Stimulated activated naive CD8-positive, alpha-beta T cell treated with anti-CD3 and anti-CD28 coated beads, Interleukin-15, Interleukin-2, amounts not matched to agents 100 ng/mL and 50 ng/mL, for 24 hours (primary cell): ENCODE measurements around the gene IGF2BP1.

Experiments used
- H3K27ac Mint-ChIP-seq: one replicate; pipeline ENCODE4 v1.8.0; 2021; ENCODE audit warnings: mild to moderate bottlenecking, mixed read lengths
- H3K27me3 Mint-ChIP-seq: one replicate; pipeline ENCODE4 v1.8.0; 2021; ENCODE audit warnings: mixed read lengths
- H3K36me3 Mint-ChIP-seq: one replicate; pipeline ENCODE4 v1.8.0; 2021; ENCODE audit warnings: low read depth, mixed read lengths
- H3K4me1 Mint-ChIP-seq: one replicate; pipeline ENCODE4 v1.8.0; 2021; ENCODE audit warnings: low read depth, mixed read lengths
- H3K4me3 Mint-ChIP-seq: one replicate; pipeline ENCODE4 v1.8.0; 2021; ENCODE audit warnings: mild to moderate bottlenecking, mixed read lengths
- H3K9me3 Mint-ChIP-seq: one replicate; pipeline ENCODE4 v1.8.0; 2021; ENCODE audit warnings: mixed read lengths

IGF2BP1 gene

DNA sequence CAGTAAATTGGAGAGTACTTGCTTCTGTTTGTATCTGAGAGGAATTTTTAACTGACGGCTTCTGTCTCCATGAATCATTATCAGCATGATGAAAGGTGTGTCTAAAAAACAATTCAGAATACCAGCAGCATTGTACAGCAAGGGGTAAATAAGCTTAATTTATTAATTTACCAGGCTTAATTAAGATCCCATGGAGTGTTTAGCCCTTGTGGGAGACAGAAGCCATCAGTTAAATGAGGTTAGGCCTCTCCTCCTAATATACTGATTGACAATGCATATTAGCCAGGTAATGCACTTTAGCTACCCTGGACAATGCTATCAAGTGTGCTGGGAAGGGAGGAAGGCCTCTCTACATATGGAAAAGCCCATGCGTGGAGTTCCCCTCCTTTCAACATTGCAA, 53.4 kb downstream of the IGF2BP1 start:
- no peaks in the 10 kb centered on the region for H3K4me1 Mint-ChIP-seq
- no peak overlapping the region for H3K4me3 Mint-ChIP-seq
- H3K9me3 Mint-ChIP-seq = no peaks in the 10 kb centered on the region
- H3K36me3 Mint-ChIP-seq = no peaks in the 10 kb centered on the region
- H3K27me3 Mint-ChIP-seq = no peaks in the 10 kb centered on the region
- H3K27ac Mint-ChIP-seq = no peak overlapping the region

DNA sequence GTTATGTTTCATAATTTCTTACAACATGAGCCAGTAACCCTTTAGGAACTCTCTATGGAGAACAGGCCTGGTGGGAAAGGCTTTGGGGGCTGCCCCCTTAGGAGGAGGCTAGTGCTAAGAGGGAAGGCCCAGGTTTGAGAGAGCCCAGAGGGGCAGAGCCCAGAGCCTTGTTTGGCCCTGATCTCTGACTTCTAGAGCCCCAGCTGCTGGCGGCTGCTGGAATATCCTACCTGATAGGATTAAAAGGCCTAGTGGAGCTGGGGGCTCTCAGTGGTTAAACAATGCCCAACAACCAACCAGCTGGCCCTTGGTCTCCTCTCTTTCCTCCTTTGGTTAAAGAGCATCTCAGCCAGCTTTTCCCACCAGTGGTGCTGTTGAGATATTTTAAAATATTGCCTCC, 54.1 kb downstream of the IGF2BP1 start:
- H3K4me1 Mint-ChIP-seq = no peaks in the 10 kb centered on the region
- peaks cover 4% of the 10 kb centered on the region for H3K27me3 Mint-ChIP-seq
- H3K9me3 Mint-ChIP-seq = no peaks in the 10 kb centered on the region
- H3K27ac Mint-ChIP-seq = no peak overlapping the region
- H3K4me3 Mint-ChIP-seq = no peak overlapping the region
- H3K36me3 Mint-ChIP-seq = no peaks in the 10 kb centered on the region

DNA sequence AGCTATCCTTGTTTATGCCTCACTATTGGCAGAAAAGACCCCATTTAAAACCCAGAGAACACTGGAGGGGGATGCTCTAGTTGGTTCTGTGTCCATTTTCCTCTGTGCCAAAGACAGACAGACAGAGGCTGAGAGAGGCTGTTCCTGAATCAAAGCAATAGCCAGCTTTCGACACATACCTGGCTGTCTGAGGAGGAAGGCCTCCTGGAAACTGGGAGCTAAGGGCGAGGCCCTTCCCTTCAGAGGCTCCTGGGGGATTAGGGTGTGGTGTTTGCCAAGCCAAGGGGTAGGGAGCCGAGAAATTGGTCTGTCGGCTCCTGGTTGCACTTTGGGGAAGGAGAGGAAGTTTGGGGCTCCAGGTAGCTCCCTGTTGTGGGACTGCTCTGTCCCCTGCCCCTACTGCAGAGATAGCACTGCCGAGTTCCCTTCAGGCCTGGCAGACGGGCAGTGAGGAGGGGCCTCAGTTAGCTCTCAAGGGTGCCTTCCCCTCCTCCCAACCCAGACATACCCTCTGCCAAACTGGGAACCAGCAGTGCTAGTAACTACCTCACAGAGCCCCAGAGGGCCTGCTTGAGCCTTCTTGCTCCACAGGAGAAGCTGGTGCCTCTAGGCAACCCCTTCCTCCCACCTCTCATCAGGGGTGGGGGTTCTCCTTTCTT, 56.1 kb downstream of the IGF2BP1 start:
- no peaks in the 10 kb centered on the region for H3K9me3 Mint-ChIP-seq
- no peak overlapping the region for H3K4me3 Mint-ChIP-seq
- no peak overlapping the region for H3K27ac Mint-ChIP-seq
- H3K36me3 Mint-ChIP-seq = no peaks in the 10 kb centered on the region
- peaks cover 4% of the 10 kb centered on the region for H3K27me3 Mint-ChIP-seq
- no peaks in the 10 kb centered on the region for H3K4me1 Mint-ChIP-seq

DNA sequence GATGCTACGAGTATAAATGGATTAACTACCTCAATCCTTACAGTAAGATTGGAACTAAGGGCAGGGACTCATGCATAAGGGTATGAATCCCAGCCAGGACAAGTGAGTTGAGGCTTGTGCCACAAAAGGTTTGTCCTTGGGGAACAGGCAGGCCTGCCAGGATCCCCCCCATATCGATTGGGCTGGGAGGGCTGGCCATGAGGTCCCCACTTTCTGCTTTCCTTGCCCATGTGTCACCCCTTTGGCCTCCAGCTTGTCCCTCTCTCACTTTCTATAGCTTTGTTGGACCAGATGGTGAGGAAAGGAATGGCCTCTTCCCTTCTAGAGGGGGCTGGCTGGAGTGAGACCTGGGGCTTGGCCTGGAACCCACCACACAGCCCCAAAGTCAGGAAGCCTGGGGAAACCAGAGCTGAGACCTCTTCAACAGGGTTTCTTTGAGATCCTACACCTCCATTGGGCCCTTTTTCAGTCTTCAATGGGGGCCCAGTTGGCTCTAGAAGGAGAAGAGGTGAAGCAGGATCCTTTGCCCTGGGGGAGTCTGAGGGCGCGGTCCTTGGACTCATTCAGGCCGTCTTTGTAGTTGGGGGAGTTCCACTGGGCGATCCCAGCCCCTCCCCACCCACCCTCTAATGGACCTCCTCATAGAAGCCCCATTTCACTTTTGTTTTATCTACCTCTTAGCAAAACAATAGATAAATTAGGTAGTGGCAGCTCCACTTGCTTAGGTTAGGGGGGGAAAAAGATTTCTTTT, 57.3 kb downstream of the IGF2BP1 start:
- H3K27ac Mint-ChIP-seq = no peak overlapping the region
- H3K27me3 Mint-ChIP-seq = peaks cover 8% of the 10 kb centered on the region
- no peak overlapping the region for H3K4me3 Mint-ChIP-seq
- H3K4me1 Mint-ChIP-seq = no peaks in the 10 kb centered on the region
- no peaks in the 10 kb centered on the region for H3K9me3 Mint-ChIP-seq
- no peaks in the 10 kb centered on the region for H3K36me3 Mint-ChIP-seq

DNA sequence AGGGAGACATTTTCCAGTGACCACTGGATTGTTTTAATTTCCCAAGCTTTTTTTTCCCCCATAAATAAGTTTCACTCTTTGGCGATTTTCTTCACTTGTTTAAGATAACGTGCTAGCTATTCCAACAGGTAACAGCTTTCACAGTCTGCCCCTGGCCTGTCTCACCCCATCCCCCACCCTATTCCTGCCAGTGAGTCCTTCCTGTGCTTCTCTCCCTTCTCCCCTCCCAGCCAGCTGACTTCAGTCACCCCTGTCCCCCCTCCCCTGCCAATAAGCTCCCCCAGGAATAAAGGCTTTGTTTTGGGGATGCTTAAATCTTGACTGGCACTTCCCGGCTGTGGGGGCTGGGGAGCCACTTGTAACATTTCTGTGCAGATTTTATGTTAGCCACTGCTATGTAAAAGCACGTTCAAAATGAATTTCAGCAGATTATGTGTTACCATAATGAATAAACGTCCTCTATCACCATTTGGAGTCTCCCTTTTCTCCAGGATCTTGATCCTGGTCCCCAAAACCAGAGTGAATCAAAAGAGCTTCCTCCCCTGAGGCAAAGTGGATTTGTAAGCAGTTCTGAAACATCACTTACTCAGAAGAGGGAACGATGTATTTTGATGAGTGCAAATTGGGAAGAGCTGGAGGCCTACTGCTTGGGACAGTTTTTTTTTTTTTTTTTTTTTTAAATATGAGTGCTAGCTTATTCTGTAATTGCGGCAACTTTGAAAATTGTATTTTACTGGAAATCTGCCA, 58.2 kb downstream of the IGF2BP1 start:
- Mint-ChIP-seq H3K4me3 (no peak overlapping the region), H3K9me3 (no peaks in the 10 kb centered on the region), H3K4me1 (no peaks in the 10 kb centered on the region), H3K27ac (no peak overlapping the region), H3K27me3 (peaks cover 8% of the 10 kb centered on the region), H3K36me3 (no peaks in the 10 kb centered on the region)

DNA sequence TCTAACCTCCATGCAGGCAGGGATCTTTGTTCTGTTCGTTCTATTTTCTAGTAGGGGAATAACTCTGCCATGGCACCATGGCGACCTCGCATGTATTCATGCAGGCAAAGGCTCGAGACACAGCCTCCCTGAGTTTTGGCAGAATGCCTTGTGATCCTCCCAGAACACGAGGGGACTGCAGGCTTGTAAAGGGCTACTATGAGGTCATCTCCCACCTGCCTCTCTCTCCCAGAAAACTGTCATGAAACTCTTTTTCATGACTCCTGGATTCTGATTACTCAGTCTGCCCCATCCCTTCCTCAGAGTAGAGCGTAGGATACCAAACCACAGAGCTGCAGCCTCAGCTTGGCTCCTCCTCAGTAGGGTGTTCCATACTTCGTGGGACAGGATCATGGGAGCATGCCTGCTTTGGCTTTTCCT, 64.3 kb downstream of the IGF2BP1 start:
- Mint-ChIP-seq H3K4me3 (no peak overlapping the region), H3K27me3 (peaks cover 4% of the 10 kb centered on the region), H3K27ac (no peak overlapping the region), H3K9me3 (no peaks in the 10 kb centered on the region), H3K36me3 (no peaks in the 10 kb centered on the region), H3K4me1 (no peaks in the 10 kb centered on the region)

DNA sequence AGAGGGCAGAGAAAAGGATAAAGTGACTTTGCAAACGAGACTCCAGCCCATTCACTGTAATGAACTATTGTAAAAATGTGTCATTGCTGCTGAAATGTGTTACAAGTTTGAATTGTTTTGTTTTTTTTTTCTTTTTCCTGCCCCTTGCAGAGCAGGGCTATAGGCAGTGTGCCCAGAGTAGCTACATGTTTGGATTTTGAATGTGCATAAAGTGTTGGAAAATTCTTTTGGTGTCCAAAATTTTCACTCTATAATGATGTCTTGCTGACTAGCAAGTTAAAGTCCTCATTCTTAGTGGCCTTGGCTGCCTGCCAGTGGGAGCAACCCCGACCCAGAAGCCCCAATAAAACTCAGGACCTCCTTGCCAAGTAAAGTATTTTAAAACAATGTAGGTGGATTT, 66.5 kb downstream of the IGF2BP1 start:
- Mint-ChIP-seq H3K27ac (no peak overlapping the region), H3K27me3 (peaks cover 4% of the 10 kb centered on the region), H3K4me3 (no peak overlapping the region), H3K9me3 (no peaks in the 10 kb centered on the region), H3K36me3 (no peaks in the 10 kb centered on the region), H3K4me1 (no peaks in the 10 kb centered on the region)

DNA sequence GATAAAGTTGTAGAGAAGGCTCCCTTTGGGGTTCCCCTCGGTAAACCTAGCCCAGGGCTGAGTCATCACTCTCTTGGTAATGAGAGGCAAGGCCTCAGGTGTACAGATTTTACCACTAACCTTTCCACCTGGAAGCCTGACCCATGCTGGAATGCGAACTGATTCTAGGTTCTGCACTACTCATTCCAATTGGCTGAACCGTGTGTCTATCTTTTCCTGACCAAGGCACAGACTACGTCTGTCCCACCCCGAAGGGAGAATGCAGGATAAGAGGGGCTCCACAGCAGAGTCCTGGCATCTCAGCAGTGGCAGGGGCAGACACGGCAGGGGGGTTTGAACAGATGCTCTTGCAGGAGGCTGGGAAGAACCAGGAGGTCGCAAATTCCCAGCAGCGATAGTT, 70.0 kb downstream of the IGF2BP1 start:
- Mint-ChIP-seq H3K27ac (no peak overlapping the region), H3K4me1 (peaks cover 3% of the 10 kb centered on the region), H3K36me3 (no peaks in the 10 kb centered on the region), H3K9me3 (no peaks in the 10 kb centered on the region), H3K27me3 (no peaks in the 10 kb centered on the region), H3K4me3 (no peak overlapping the region)

DNA sequence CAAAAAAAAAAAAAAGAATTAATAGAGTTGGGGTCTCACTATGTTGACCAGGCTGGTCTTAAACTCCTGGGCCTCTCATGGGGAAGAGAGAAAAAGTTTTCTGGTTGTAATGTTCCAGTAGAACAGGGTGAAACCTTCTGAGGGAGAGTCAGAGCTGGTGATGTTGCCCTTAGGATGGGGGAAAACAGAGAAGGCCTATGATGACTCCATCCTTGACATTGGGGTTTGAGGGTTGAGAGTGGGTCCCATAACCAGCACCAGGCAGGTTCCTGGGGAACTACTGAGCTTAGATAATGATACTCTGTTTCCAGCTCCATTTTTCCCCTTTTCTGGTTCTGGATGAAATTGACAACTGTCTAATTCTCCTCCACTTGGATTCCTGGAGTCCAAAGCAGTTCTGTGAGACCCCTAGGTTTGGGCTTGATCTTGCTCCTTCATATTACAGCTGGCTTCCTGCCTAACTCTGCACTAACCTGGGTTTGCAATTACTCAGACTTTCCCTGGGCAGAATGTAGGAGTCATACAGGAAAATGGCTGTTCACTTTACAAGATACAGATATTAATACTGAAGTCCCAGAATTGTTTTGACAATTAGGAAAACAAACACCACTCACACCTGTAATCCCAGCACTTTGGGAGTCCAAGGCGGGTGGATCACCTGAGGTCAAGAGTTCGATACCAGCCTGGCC, 72.5 kb downstream of the IGF2BP1 start:
- Mint-ChIP-seq H3K4me3 (no peak overlapping the region), H3K27ac (no peak overlapping the region), H3K9me3 (no peaks in the 10 kb centered on the region), H3K4me1 (peaks cover 3% of the 10 kb centered on the region), H3K36me3 (no peaks in the 10 kb centered on the region), H3K27me3 (no peaks in the 10 kb centered on the region)

DNA sequence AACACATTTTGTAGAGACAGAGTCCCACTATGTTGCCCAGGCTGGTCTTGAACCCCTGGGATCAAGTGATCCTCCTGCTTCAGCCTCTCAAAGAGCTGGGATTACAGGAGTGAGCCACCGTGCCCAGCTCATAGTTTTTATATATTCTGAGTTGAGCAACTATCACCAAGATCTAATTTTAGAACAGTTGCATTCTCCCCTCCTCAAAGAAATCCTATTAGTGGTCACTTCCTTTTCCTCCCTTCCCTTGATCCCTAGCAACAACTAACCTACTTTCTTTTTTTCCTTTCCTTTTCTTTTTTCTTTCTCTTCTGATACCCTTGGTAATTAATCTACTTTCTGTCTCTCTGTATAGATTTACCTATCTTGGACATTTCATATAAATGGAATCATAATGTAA, 73.9 kb downstream of the IGF2BP1 start:
- peaks cover 3% of the 10 kb centered on the region for H3K4me1 Mint-ChIP-seq
- H3K27me3 Mint-ChIP-seq = peaks cover 7% of the 10 kb centered on the region
- no peak overlapping the region for H3K27ac Mint-ChIP-seq
- H3K4me3 Mint-ChIP-seq = no peak overlapping the region
- no peaks in the 10 kb centered on the region for H3K9me3 Mint-ChIP-seq
- no peaks in the 10 kb centered on the region for H3K36me3 Mint-ChIP-seq

DNA sequence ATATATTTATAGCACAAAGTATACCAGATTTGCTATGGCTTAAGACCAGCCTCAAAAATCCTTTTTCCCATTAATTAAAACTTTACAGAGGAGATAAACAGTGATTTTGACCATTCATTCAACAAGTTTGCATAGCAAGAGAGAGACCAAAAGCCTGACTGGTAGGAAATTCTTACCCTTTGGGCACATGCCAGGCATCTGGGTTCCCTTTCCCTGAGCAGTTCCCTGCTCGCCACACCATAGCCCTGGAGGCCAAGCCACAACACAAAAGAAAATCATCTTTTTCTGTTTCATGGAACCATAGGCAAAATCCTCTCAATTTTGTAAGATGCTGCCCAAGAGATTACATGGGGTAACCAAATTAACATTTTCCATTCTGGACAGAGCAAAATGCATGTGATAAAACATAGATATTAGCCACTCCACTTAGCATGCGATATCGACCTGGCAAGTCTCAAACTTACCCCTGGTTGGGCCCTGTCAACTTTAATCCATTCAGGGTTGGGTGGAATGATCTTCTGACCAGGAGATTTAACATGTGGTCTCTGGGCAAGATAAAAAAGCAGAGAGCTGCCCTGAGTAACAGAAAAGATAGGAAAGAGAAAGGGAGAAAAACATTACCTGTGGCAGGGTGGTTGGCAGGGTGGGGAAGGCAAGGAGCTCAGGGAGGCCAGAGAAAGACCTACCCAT, 77.8 kb downstream of the IGF2BP1 start:
- Mint-ChIP-seq H3K4me3 (no peak overlapping the region), H3K27ac (no peak overlapping the region), H3K4me1 (peaks cover under 1% of the 10 kb centered on the region), H3K27me3 (peaks cover 36% of the 10 kb centered on the region), H3K36me3 (no peaks in the 10 kb centered on the region), H3K9me3 (no peaks in the 10 kb centered on the region)

DNA sequence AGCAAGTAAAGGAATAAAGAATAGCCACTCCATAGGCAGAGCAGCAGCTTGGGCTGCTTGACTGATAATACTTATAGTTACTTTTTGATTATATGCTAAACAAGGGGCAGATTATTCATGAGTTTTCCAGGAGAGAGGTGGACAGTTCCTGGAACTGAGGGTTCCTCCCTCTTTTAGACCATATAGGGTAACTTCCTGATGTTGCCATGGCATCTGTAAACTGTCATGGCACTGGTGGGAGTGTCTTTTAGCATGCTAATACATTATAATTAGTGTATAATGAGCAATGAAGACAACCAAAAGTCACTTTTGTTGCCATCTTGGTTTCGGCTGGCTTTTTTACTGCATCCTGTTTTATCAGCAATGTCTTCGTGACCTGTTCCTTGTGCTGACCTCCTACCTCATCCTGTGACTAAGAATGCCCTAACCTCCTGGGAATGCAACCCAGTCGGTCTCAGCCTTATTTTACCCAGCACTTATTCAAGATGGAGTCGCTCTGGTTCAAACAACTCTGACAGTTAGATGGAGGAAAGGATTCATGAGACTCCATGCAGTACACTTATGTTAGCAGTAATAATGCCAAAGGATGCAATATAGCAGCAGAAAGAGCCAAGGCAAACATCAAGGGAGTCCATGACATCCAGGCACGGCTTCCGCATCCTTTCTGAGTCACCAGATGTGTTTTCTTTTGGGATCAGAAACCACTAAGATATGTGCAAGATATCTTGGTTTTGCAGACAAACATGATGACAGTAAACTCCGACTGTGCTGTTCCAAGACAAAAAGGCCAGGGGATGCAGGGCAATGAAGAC, 79.6 kb downstream of the IGF2BP1 start:
- no peak overlapping the region for H3K4me3 Mint-ChIP-seq

DNA sequence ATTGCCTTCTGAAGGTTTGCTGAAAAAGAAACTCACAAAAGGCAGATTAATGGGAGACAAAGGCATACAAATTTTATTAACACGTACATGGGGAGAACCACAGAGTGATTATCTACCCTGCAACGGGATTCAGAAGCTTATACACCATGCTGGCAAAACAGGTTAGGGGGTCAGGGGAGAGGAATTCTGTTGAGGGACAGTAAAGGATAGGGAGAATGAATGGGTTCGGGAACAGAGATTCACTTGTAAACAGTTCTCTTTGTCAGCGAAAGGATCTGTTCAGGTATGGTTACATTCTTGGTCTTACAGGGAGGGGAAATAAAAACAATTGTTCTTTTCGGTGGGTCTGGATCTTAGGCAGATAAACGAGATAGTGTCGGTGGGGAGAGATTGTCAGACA, 81.1 kb downstream of the IGF2BP1 start:
- H3K27me3 Mint-ChIP-seq = peaks cover 44% of the 10 kb centered on the region
- no peaks in the 10 kb centered on the region for H3K4me1 Mint-ChIP-seq
- H3K27ac Mint-ChIP-seq = no peak overlapping the region
- H3K36me3 Mint-ChIP-seq = no peaks in the 10 kb centered on the region
- no peaks in the 10 kb centered on the region for H3K9me3 Mint-ChIP-seq
- no peak overlapping the region for H3K4me3 Mint-ChIP-seq

More for the DNA sequence above, 79.6 kb downstream of the IGF2BP1 start:
- Mint-ChIP-seq H3K36me3 (no peaks in the 10 kb centered on the region), H3K4me1 (no peaks in the 10 kb centered on the region), H3K27me3 (peaks cover 36% of the 10 kb centered on the region), H3K27ac (no peak overlapping the region), H3K9me3 (no peaks in the 10 kb centered on the region)
